Occipital lobe (tissue), 2 donors: ENCODE data around the gene KLHL41. TPM values are rescaled to one million over a fixed set of nuclear protein-coding genes. Genes with fewer than 3 reads are reported as not detected.
"Not testable (repeated sequence)": the region's sequence is repeated elsewhere in the genome, so short reads cannot be mapped to it uniquely, and the experiment has no call there.

Experiments
- DNase-seq: peaks from one replicate; lab custom pipeline; 2025; lab: John Stamatoyannopoulos, UW
- total RNA-seq: library from RNA; depleted of rRNA; stranded (reverse); fragments of >200 nt; gene quantifications from one replicate; pipeline ENCODE4 v1.2.3, GENCODE V29; 2014

KLHL41 gene
- total RNA-seq, 1 donor from 2014 or later = 4.1 TPM

- no peak for DNase-seq
Measured at GRCh38 chr2:169509955-169510354, 453 bp downstream of the KLHL41 start.

GRCh38 chr2:169510496-169510895, 994 bp downstream of the KLHL41 start:
- no peak for DNase-seq

- DNase-seq = no peak
Measured at GRCh38 chr2:169511818-169512217, 2.3 kb downstream of the KLHL41 start.

GRCh38 chr2:169512525-169512924, 3.0 kb downstream of the KLHL41 start:
- no peak for DNase-seq

- DNase-seq = no peak
Measured at GRCh38 chr2:169513094-169513493, 3.6 kb downstream of the KLHL41 start.

- no peak for DNase-seq
Measured at GRCh38 chr2:169513926-169514325, 4.4 kb downstream of the KLHL41 start.

- DNase-seq = not testable (repeated sequence)
Measured at GRCh38 chr2:169514758-169515157, 5.3 kb downstream of the KLHL41 start.

- DNase-seq = not testable (repeated sequence)
Measured at GRCh38 chr2:169516488-169516995, 7.0 kb downstream of the KLHL41 start.

- DNase-seq = no peak
Measured at GRCh38 chr2:169520896-169521295, 11.4 kb downstream of the KLHL41 start.

- DNase-seq = no peak
Measured at GRCh38 chr2:169523681-169524080, 14.2 kb downstream of the KLHL41 start.

- no peak for DNase-seq
Measured at GRCh38 chr2:169525434-169525833, 15.9 kb downstream of the KLHL41 start.

GRCh38 chr2:169526451-169526850, 16.9 kb downstream of the KLHL41 start:
- DNase-seq = no peak

GRCh38 chr2:169528271-169528701, 18.8 kb downstream of the KLHL41 start:
- DNase-seq = no peak

- not testable (repeated sequence) for DNase-seq
Measured at GRCh38 chr2:169539460-169539859, 30.0 kb downstream of the KLHL41 start.

GRCh38 chr2:169540146-169540545, 30.6 kb downstream of the KLHL41 start:
- DNase-seq = no peak

- no peak for DNase-seq
Measured at GRCh38 chr2:169542433-169542832, 32.9 kb downstream of the KLHL41 start.

GRCh38 chr2:169546756-169547155, 37.3 kb downstream of the KLHL41 start:
- no peak for DNase-seq

GRCh38 chr2:169561364-169561763, 51.9 kb downstream of the KLHL41 start:
- DNase-seq = no peak

GRCh38 chr2:169562084-169562483, 52.6 kb downstream of the KLHL41 start:
- DNase-seq = not testable (repeated sequence)

- DNase-seq = no peak
Measured at GRCh38 chr2:169562519-169562918, 53.0 kb downstream of the KLHL41 start.

GRCh38 chr2:169565686-169566085, 56.2 kb downstream of the KLHL41 start:
- no peak for DNase-seq

GRCh38 chr2:169569948-169570347, 60.4 kb downstream of the KLHL41 start:
- DNase-seq = no peak

- DNase-seq = not testable (repeated sequence)
Measured at GRCh38 chr2:169570752-169571151, 61.2 kb downstream of the KLHL41 start.

- DNase-seq = no peak
Measured at GRCh38 chr2:169571571-169571970, 62.1 kb downstream of the KLHL41 start.
